PC-3 (cell line): ENCODE data around the gene MB. TPM values are rescaled to one million over a fixed set of nuclear protein-coding genes. Genes with fewer than 3 reads are reported as not detected.

Experiments used
- ATAC-seq: fragments of 200-7000 bp; cut with Tn5 transposase; 2 replicates; pipeline ENCODE4 v1.9.1; 2020; ENCODE audit warnings: mild to moderate bottlenecking, moderate library complexity
- BruUV-seq: library from RNA; stranded (reverse); fragments of 400-500 nt; replicated peaks from 2 replicates; lab custom pipeline; 2021; lab: Mats Ljungman, UMichigan
- CTCF ChIA-PET: fragments of 300-600 bp; sonication (Branson Sonifier 250); formaldehyde crosslinking; loops from one replicate; lab custom pipeline; 2022; ENCODE audit warnings: antibody characterized with exemption; lab: Charles Lee
- POLR2A ChIA-PET: fragments of 300-600 bp; sonication (Branson Sonifier 250); formaldehyde crosslinking; loops from one replicate; lab custom pipeline; 2022; ENCODE audit warnings: antibody characterized with exemption; ENCODE audit not compliant: unreplicated experiment; lab: Charles Lee
- DNase-seq: peaks from one replicate; pipeline ENCODE4 v3.0.0-alpha.2; 2015
- H2AFZ ChIP-seq: fragments of 300-600 bp; sonication (generic); 2 replicates; pipeline ENCODE4 v1.6.0; 2016; ENCODE audit warnings: antibody characterized with exemption, low read length
- H3F3A ChIP-seq: fragments of 300-600 bp; sonication (generic); one replicate; pipeline ENCODE4 v1.6.0; 2017; ENCODE audit warnings: antibody characterized with exemption, low read length, control low read depth, mild to moderate bottlenecking; ENCODE audit not compliant: unreplicated experiment
- H3K27ac ChIP-seq: fragments of 300-600 bp; sonication (generic); 2 replicates; pipeline ENCODE4 v1.5.1; 2016; ENCODE audit warnings: mild to moderate bottlenecking, low read length
- H3K27me3 ChIP-seq: fragments of 300-600 bp; sonication (generic); 2 replicates; pipeline ENCODE4 v1.6.1; 2016; ENCODE audit warnings: low read length, mixed read lengths
- H3K36me3 ChIP-seq: fragments of 300-600 bp; sonication (generic); 2 replicates; pipeline ENCODE4 v1.6.1; 2016; ENCODE audit warnings: low read depth, mixed run types, low read length, mixed read lengths
- H3K4me1 ChIP-seq: fragments of 300-600 bp; sonication (generic); 2 replicates; pipeline ENCODE4 v1.5.1; 2016; ENCODE audit warnings: low read length; ENCODE audit not compliant: insufficient read depth
- H3K4me2 ChIP-seq: fragments of 300-600 bp; sonication (generic); 2 replicates; pipeline ENCODE4 v1.6.0; 2016; ENCODE audit warnings: low read length
- H3K4me3 ChIP-seq: fragments of 300-600 bp; sonication (generic); 2 replicates; pipeline ENCODE4 v1.5.1; 2016; ENCODE audit warnings: mild to moderate bottlenecking, low read length, mixed read lengths
- H3K79me2 ChIP-seq: fragments of 300-600 bp; sonication (generic); 2 replicates; pipeline ENCODE4 v1.6.1; 2017; ENCODE audit warnings: low read length, mixed read lengths
- H3K9ac ChIP-seq: fragments of 300-600 bp; sonication (generic); 2 replicates; pipeline ENCODE4 v1.6.0; 2016; ENCODE audit warnings: mild to moderate bottlenecking, low read length
- H3K9me2 ChIP-seq: fragments of 300-600 bp; sonication (generic); replicated peaks from 2 replicates; pipeline ENCODE4 v1.6.1; 2016; ENCODE audit warnings: mixed run types, low read length, mixed read lengths
- H3K9me3 ChIP-seq: fragments of 300-600 bp; sonication (generic); 2 replicates; pipeline ENCODE4 v1.6.1; 2016; ENCODE audit warnings: low read length, mixed read lengths
- H4K20me1 ChIP-seq: fragments of 300-600 bp; sonication (generic); 2 replicates; pipeline ENCODE4 v1.6.1; 2016; ENCODE audit warnings: low read length, mixed read lengths
- EZH2 ChIP-seq: fragments of 300-600 bp; sonication (generic); IDR thresholded peaks from one replicate; pipeline ENCODE4 v1.6.1; 2017; ENCODE audit warnings: antibody characterized with exemption, mild to moderate bottlenecking, low read length; ENCODE audit not compliant: unreplicated experiment
- EZH2phosphoT487 ChIP-seq: fragments of 300-600 bp; sonication (generic); IDR thresholded peaks from 2 replicates; pipeline ENCODE4 v1.6.1; 2018; ENCODE audit warnings: mild to moderate bottlenecking, antibody characterized with exemption, low read length, borderline replicate concordance
- intact Hi-C: fragments of 100-400 bp; cut with micrococcal nuclease; formaldehyde crosslinking; loops from 2 replicates; pipeline ENCODE4 v1.9.0; 2023
- total RNA-seq: library from RNA; depleted of rRNA; stranded (reverse); fragments of >200 nt; gene quantifications from 2 replicates; pipeline ENCODE4 v1.2.3, GENCODE V29; 2014
- TF ChIP-seq, protein P1 (sequence below): fragments of 300-600 bp; sonication (generic); conservative IDR thresholded peaks from 2 replicates; pipeline ENCODE4 v1.5.1; 2017; ENCODE audit warnings: antibody characterized with exemption, low read depth, mild to moderate bottlenecking, low read length

Gene MB
- total RNA-seq, 1 experiment from 2014 or later = 14.6 TPM

DNA sequence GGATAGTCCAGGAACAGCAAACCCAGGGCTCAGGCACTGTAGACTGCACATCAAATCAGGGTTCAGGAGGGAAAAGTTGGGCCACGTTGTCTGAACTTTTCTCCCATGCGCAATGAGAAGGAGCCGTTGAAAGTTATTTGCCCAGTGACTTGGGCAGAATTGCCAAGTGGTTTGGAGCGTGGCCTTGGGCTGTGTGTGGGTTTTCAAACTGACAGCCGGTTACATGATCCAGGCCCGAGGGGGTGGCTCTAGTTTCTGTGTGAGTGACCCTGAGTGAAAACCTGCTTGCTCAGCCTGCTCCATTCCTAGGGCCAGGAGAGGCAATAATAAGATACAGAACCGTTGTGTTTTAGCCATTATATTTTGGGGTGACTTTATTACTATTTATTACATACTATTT lies 20.3 kb downstream of the MB start:
- CTCF ChIA-PET = no interaction called here
- POLR2A ChIA-PET = no interaction called here
- no peak for DNase-seq
- ATAC-seq = no peak
- intact Hi-C loops = no loop called here
- H3K9me2 ChIP-seq = no peaks in the 10 kb centered on the region
- no peaks in the 10 kb centered on the region for H4K20me1 ChIP-seq
- H3K79me2 ChIP-seq = no peaks in the 10 kb centered on the region
- no peak overlapping the region for H3K27ac ChIP-seq
- no peak overlapping the region for H2AFZ ChIP-seq
- H3K27me3 ChIP-seq = no peaks in the 10 kb centered on the region
- BruUV-seq = no TSS peak
- no peak overlapping the region for H3K4me3 ChIP-seq
- no peak overlapping the region for H3K9ac ChIP-seq
- TF ChIP-seq EZH2 (no peak), EZH2phosphoT487 (no peak)
- TF ChIP-seq, protein P1, sequence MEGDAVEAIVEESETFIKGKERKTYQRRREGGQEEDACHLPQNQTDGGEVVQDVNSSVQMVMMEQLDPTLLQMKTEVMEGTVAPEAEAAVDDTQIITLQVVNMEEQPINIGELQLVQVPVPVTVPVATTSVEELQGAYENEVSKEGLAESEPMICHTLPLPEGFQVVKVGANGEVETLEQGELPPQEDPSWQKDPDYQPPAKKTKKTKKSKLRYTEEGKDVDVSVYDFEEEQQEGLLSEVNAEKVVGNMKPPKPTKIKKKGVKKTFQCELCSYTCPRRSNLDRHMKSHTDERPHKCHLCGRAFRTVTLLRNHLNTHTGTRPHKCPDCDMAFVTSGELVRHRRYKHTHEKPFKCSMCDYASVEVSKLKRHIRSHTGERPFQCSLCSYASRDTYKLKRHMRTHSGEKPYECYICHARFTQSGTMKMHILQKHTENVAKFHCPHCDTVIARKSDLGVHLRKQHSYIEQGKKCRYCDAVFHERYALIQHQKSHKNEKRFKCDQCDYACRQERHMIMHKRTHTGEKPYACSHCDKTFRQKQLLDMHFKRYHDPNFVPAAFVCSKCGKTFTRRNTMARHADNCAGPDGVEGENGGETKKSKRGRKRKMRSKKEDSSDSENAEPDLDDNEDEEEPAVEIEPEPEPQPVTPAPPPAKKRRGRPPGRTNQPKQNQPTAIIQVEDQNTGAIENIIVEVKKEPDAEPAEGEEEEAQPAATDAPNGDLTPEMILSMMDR = no peak
- H3K4me1 ChIP-seq = peaks cover 6% of the 10 kb centered on the region
- no peaks in the 10 kb centered on the region for H3F3A ChIP-seq
- no peaks in the 10 kb centered on the region for H3K9me3 ChIP-seq
- no peak overlapping the region for H3K4me2 ChIP-seq
- no peaks in the 10 kb centered on the region for H3K36me3 ChIP-seq

DNA sequence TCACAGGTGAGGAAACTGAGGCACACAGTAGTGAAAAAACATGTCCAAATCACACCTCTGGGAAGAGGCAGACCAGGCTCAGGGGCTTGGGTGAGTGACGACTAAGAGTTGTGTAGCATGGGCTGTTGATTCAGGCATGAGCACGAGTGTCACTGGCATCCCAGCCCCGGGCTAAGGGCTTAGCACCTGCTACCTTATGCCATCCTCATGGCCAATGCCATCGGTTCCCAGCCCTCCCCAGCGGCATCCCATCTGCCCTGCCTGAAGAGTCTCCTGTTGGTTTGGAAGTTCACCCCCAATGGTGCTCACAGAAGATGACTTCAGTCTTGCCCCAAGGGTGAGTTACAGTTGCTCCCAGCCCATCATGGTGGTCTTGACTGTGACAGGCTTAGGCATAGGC lies 22.4 kb downstream of the MB start:
- Histone ChIP-seq H3K4me1 (peaks cover 14% of the 10 kb centered on the region), H3K27ac (no peak overlapping the region), H3F3A (no peaks in the 10 kb centered on the region), H3K9me2 (no peaks in the 10 kb centered on the region), H4K20me1 (no peaks in the 10 kb centered on the region), H3K79me2 (no peaks in the 10 kb centered on the region), H3K9ac (no peak overlapping the region), H3K4me3 (no peak overlapping the region), H3K27me3 (no peaks in the 10 kb centered on the region), H3K9me3 (no peaks in the 10 kb centered on the region), H2AFZ (no peak overlapping the region), H3K4me2 (no peak overlapping the region), H3K36me3 (no peaks in the 10 kb centered on the region)
- no peak for TF ChIP-seq EZH2
- TF ChIP-seq EZH2phosphoT487 = no peak
- TF ChIP-seq, protein P1 = no peak
- CTCF ChIA-PET = no interaction called here
- BruUV-seq = no TSS peak
- DNase-seq (no peak), ATAC-seq (no peak)
- POLR2A ChIA-PET = no interaction called here
- intact Hi-C loops = no loop called here

DNA sequence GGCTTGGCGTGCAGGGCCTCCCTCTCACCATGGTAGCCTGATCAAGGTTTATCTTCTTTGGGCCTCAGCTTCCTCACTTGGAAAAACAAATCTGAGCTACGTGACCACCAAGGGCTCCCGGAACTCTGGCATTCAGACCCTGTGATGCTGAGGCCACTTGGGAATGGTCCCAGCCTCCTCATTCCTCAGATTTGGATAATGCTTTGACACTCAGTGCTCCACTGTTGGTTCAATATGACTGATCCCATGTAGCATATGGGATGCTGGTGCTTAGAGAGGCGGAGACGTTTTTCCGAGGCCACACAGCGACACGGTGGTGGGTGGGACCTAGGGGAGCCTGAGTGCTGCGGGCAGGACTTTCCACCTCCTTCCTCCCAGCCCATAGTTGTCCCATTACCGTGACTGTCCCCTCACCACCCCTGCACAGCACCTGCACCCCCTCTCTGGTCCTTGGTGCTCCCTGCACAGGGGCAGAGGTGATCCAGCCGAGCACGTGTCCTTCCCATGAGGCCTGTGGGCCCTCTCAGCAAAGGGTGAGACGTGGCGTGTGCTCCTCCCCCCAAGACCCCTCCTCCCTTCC lies 23.1 kb downstream of the MB start:
- CTCF ChIA-PET = no interaction called here
- Histone ChIP-seq H3K4me3 (no peak overlapping the region), H3K4me2 (no peak overlapping the region), H3K36me3 (no peaks in the 10 kb centered on the region), H4K20me1 (no peaks in the 10 kb centered on the region), H3K4me1 (peaks cover 18% of the 10 kb centered on the region), H3K9me2 (no peaks in the 10 kb centered on the region), H3F3A (no peaks in the 10 kb centered on the region), H3K27ac (no peak overlapping the region), H2AFZ (no peak overlapping the region), H3K27me3 (no peaks in the 10 kb centered on the region), H3K9me3 (no peaks in the 10 kb centered on the region), H3K9ac (no peak overlapping the region), H3K79me2 (no peaks in the 10 kb centered on the region)
- TF ChIP-seq EZH2phosphoT487 = no peak
- TF ChIP-seq, protein P1 = no peak
- no peak for TF ChIP-seq EZH2
- POLR2A ChIA-PET = no interaction called here
- ATAC-seq (no peak), DNase-seq (no peak)
- intact Hi-C loops = no loop called here
- BruUV-seq = no TSS peak
